Measurements from ENCODE around the gene SMAD6. TPM values are rescaled to one million over a fixed set of nuclear protein-coding genes. Genes with fewer than 3 reads are reported as not detected.

Gene SMAD6
- total and polyA plus RNA-seq, 3 experiments from 2014 or later, result 0.04 to 0.26 TPM; not detected in 1

- Mint-ChIP-seq H3K4me3 (no peak overlapping the region), H3K27me3 (peaks cover 5 to 15% of the 10 kb centered on the region in 2 donors), H3K27ac (no peak overlapping the region), H3K36me3 (peaks cover 0 to 3% (median 0%) of the 10 kb centered on the region in 3 donors), H3K4me1 (peaks cover 1 to 3% (median 3%) of the 10 kb centered on the region in 3 donors), H3K9me3 (peaks cover 2 to 8% (median 3%) of the 10 kb centered on the region in 5 donors)
- Histone ChIP-seq H3K36me3 (ENCODE audit: insufficient read depth, low read length) (no peaks in the 10 kb centered on the region), H3K4me3 (ENCODE audit: low read length) (no peak overlapping the region), H3K27ac (ENCODE audit: low read depth, low read length) (no peak overlapping the region), H3K4me1 (ENCODE audit: insufficient read depth, low read length) (no peaks in the 10 kb centered on the region), H3K9me3 (ENCODE audit: low read length) (peaks cover 2% of the 10 kb centered on the region), H3K27me3 (ENCODE audit: insufficient read depth, low read length, poor library complexity, severe bottlenecking) (no peaks in the 10 kb centered on the region)
- POLR2A ChIA-PET, result no interaction called here
- no peak for DNase-seq
- CTCF ChIA-PET, result no interaction called here
Measured at GRCh38 chr15:66749841-66750575, 48.0 kb downstream of the SMAD6 start.

GRCh38 chr15:66750609-66751008 is 48.6 kb downstream of the SMAD6 start:
- Mint-ChIP-seq H3K36me3 (peaks cover 0 to 7% (median 0%) of the 10 kb centered on the region in 3 donors), H3K4me3 (no peak overlapping the region), H3K4me1 (peaks cover 1 to 3% (median 3%) of the 10 kb centered on the region in 3 donors), H3K9me3 (peaks cover 6 to 12% (median 7%) of the 10 kb centered on the region in 5 donors), H3K27me3 (peaks cover 5 to 14% of the 10 kb centered on the region in 2 donors), H3K27ac (no peak overlapping the region)
- H3K9me3 ChIP-seq (ENCODE audit: low read length), result peaks cover 7% of the 10 kb centered on the region
- H3K27ac ChIP-seq (ENCODE audit: low read depth, low read length), result no peak overlapping the region
- no peaks in the 10 kb centered on the region for H3K36me3 ChIP-seq (ENCODE audit: insufficient read depth, low read length)
- H3K27me3 ChIP-seq (ENCODE audit: insufficient read depth, low read length, poor library complexity, severe bottlenecking), result no peaks in the 10 kb centered on the region
- no peak overlapping the region for H3K4me3 ChIP-seq (ENCODE audit: low read length)
- DNase-seq, result no peak
- POLR2A ChIA-PET, result no interaction called here
- no peaks in the 10 kb centered on the region for H3K4me1 ChIP-seq (ENCODE audit: insufficient read depth, low read length)
- CTCF ChIA-PET, result no interaction called here

- Histone ChIP-seq H3K4me3 (ENCODE audit: low read length) (no peak overlapping the region), H3K27ac (ENCODE audit: low read depth, low read length) (no peak overlapping the region), H3K4me1 (ENCODE audit: insufficient read depth, low read length) (no peaks in the 10 kb centered on the region), H3K9me3 (ENCODE audit: low read length) (peaks cover 7% of the 10 kb centered on the region), H3K27me3 (ENCODE audit: insufficient read depth, low read length, poor library complexity, severe bottlenecking) (no peaks in the 10 kb centered on the region), H3K36me3 (ENCODE audit: insufficient read depth, low read length) (no peaks in the 10 kb centered on the region)
- Mint-ChIP-seq H3K36me3 (peaks cover 0 to 7% (median 0%) of the 10 kb centered on the region in 3 donors), H3K4me3 (peak overlapping the region in 1 of 7 donors; percentile 10), H3K27ac (no peak overlapping the region), H3K9me3 (peaks cover 7 to 12% (median 8%) of the 10 kb centered on the region in 5 donors), H3K4me1 (peaks cover 1 to 3% (median 3%) of the 10 kb centered on the region in 3 donors), H3K27me3 (peaks cover 5 to 14% of the 10 kb centered on the region in 2 donors)
- DNase-seq, result peak in 1 of 5 donors; percentile 21
- ChIA-PET POLR2A (no interaction called here), CTCF (no interaction called here)
Measured at GRCh38 chr15:66751579-66751978, 49.5 kb downstream of the SMAD6 start.

GRCh38 chr15:66752078-66752477 is 50.0 kb downstream of the SMAD6 start:
- peaks cover 7 to 18% of the 10 kb centered on the region in 2 donors for H3K27me3 Mint-ChIP-seq
- H3K4me1 Mint-ChIP-seq, result peaks cover 1 to 3% (median 3%) of the 10 kb centered on the region in 3 donors
- H3K4me3 Mint-ChIP-seq, result peak overlapping the region in 1 of 7 donors; percentile 23
- ChIA-PET POLR2A (no interaction called here), CTCF (no interaction called here)
- no peak for DNase-seq
- H3K27me3 ChIP-seq (ENCODE audit: insufficient read depth, low read length, poor library complexity, severe bottlenecking), result no peaks in the 10 kb centered on the region
- peaks cover 7 to 15% (median 8%) of the 10 kb centered on the region in 5 donors for H3K9me3 Mint-ChIP-seq
- H3K9me3 ChIP-seq (ENCODE audit: low read length), result peaks cover 7% of the 10 kb centered on the region
- H3K36me3 Mint-ChIP-seq, result peaks cover 0 to 7% (median 0%) of the 10 kb centered on the region in 3 donors
- no peak overlapping the region for H3K4me3 ChIP-seq (ENCODE audit: low read length)
- no peak overlapping the region for H3K27ac ChIP-seq (ENCODE audit: low read depth, low read length)
- no peaks in the 10 kb centered on the region for H3K36me3 ChIP-seq (ENCODE audit: insufficient read depth, low read length)
- no peak overlapping the region for H3K27ac Mint-ChIP-seq
- no peaks in the 10 kb centered on the region for H3K4me1 ChIP-seq (ENCODE audit: insufficient read depth, low read length)

- POLR2A ChIA-PET, result no interaction called here
Measured at GRCh38 chr15:66753687-66754377, 51.8 kb downstream of the SMAD6 start.

GRCh38 chr15:66754789-66755188 is 52.8 kb downstream of the SMAD6 start:
- DNase-seq, result no peak
- no peaks in the 10 kb centered on the region for H3K4me1 ChIP-seq (ENCODE audit: insufficient read depth, low read length)
- no peaks in the 10 kb centered on the region for H3K36me3 ChIP-seq (ENCODE audit: insufficient read depth, low read length)
- Mint-ChIP-seq H3K4me1 (peaks cover 1 to 3% (median 3%) of the 10 kb centered on the region in 3 donors), H3K36me3 (peaks cover 0 to 7% (median 0%) of the 10 kb centered on the region in 3 donors), H3K9me3 (peaks cover 7 to 16% (median 8%) of the 10 kb centered on the region in 5 donors), H3K27me3 (peaks cover 7 to 30% of the 10 kb centered on the region in 2 donors), H3K27ac (no peak overlapping the region), H3K4me3 (no peak overlapping the region)
- peaks cover 7% of the 10 kb centered on the region for H3K9me3 ChIP-seq (ENCODE audit: low read length)
- H3K27ac ChIP-seq (ENCODE audit: low read depth, low read length), result no peak overlapping the region
- no peaks in the 10 kb centered on the region for H3K27me3 ChIP-seq (ENCODE audit: insufficient read depth, low read length, poor library complexity, severe bottlenecking)
- H3K4me3 ChIP-seq (ENCODE audit: low read length), result no peak overlapping the region
- ChIA-PET POLR2A (no interaction called here), CTCF (no interaction called here)

More at GRCh38 chr15:66753687-66754377, 51.8 kb downstream of the SMAD6 start:
- H3K36me3 Mint-ChIP-seq, result peaks cover 0 to 7% (median 0%) of the 10 kb centered on the region in 3 donors
- H3K27ac Mint-ChIP-seq, result no peak overlapping the region
- peak in 1 of 5 donors; percentile 15 for DNase-seq
- no peaks in the 10 kb centered on the region for H3K36me3 ChIP-seq (ENCODE audit: insufficient read depth, low read length)
- H3K9me3 Mint-ChIP-seq, result peaks cover 7 to 16% (median 8%) of the 10 kb centered on the region in 5 donors
- H3K4me1 ChIP-seq (ENCODE audit: insufficient read depth, low read length), result no peaks in the 10 kb centered on the region
- H3K27ac ChIP-seq (ENCODE audit: low read depth, low read length), result no peak overlapping the region
- no peaks in the 10 kb centered on the region for H3K27me3 ChIP-seq (ENCODE audit: insufficient read depth, low read length, poor library complexity, severe bottlenecking)
- peaks cover 1 to 3% (median 3%) of the 10 kb centered on the region in 3 donors for H3K4me1 Mint-ChIP-seq
- peaks cover 7% of the 10 kb centered on the region for H3K9me3 ChIP-seq (ENCODE audit: low read length)
- no peak overlapping the region for H3K4me3 Mint-ChIP-seq
- CTCF ChIA-PET, result no interaction called here
- peaks cover 7 to 25% of the 10 kb centered on the region in 2 donors for H3K27me3 Mint-ChIP-seq
- no peak overlapping the region for H3K4me3 ChIP-seq (ENCODE audit: low read length)

GRCh38 chr15:66755298-66756068 is 53.4 kb downstream of the SMAD6 start:
- peak in 1 of 5 donors; percentile 11 for DNase-seq
- ChIA-PET POLR2A (no interaction called here), CTCF (no interaction called here)
- Mint-ChIP-seq H3K27ac (no peak overlapping the region), H3K36me3 (peaks cover 0 to 7% (median 0%) of the 10 kb centered on the region in 3 donors), H3K27me3 (peaks cover 7 to 30% of the 10 kb centered on the region in 2 donors), H3K9me3 (peaks cover 7 to 16% (median 8%) of the 10 kb centered on the region in 5 donors), H3K4me3 (no peak overlapping the region), H3K4me1 (peaks cover 1 to 3% (median 3%) of the 10 kb centered on the region in 3 donors)
- peaks cover 7% of the 10 kb centered on the region for H3K9me3 ChIP-seq (ENCODE audit: low read length)
- no peaks in the 10 kb centered on the region for H3K4me1 ChIP-seq (ENCODE audit: insufficient read depth, low read length)
- H3K27me3 ChIP-seq (ENCODE audit: insufficient read depth, low read length, poor library complexity, severe bottlenecking), result no peaks in the 10 kb centered on the region
- H3K4me3 ChIP-seq (ENCODE audit: low read length), result no peak overlapping the region
- no peaks in the 10 kb centered on the region for H3K36me3 ChIP-seq (ENCODE audit: insufficient read depth, low read length)
- no peak overlapping the region for H3K27ac ChIP-seq (ENCODE audit: low read depth, low read length)
